T-cell (primary cell): ENCODE results near the gene AKAP13. TPM values are rescaled to one million over a fixed set of nuclear protein-coding genes. Genes with fewer than 3 reads are reported as not detected.
A peak's percentile ranks its signal among the peaks of the same experiment; 100 is the strongest.

Experiments
- ATAC-seq, 4 experiments: fragments of 200-7000 bp in 3 of 4; fragments of 150-1000 bp in 1 of 4; cut with Tn5 transposase; replicated peaks in 1 of 4; 1 replicate in 3 of 4; 2 replicates in 1 of 4; pipeline ENCODE4 v1.10.0; 2021; ENCODE audit warnings: moderate library complexity in 3 of 4, mild to moderate bottlenecking in 2 of 4, moderate number of reproducible peaks in 1 of 4
- CTCF ChIA-PET, 2 donors: fragments of 300-600 bp; sonication (Branson Sonifier 250); formaldehyde crosslinking; loops; one replicate each; lab custom pipeline; 2022; ENCODE audit warnings: antibody characterized with exemption in 2 of 2; lab: Charles Lee
- POLR2A ChIA-PET, 2 donors: fragments of 300-600 bp; sonication (Branson Sonifier 250); formaldehyde crosslinking; loops; one replicate each; lab custom pipeline; 2022; ENCODE audit warnings: antibody characterized with exemption in 2 of 2; lab: Charles Lee
- DNase-seq, 35 experiments: peaks; one replicate each; pipeline versions ENCODE4 v3.0.0 to v3.0.0-alpha.2; 2013 to 2023
- H3K27ac ChIP-seq: one replicate; pipeline ENCODE4 v1.5.1; 2013; ENCODE audit warnings: low read length
- H3K27me3 ChIP-seq, 2 experiments: replicated peaks in 1 of 2; 1 replicate in 1 of 2; 2 replicates in 1 of 2; pipeline versions ENCODE4 v1.6.1 to v1.7.0; 2013; ENCODE audit warnings: low read length in 1 of 2, mixed read lengths in 1 of 2; ENCODE audit not compliant: control insufficient read depth in 2 of 2, insufficient read depth in 2 of 2; ENCODE audit errors: extremely low read depth in 1 of 2
- H3K36me3 ChIP-seq, 2 donors: 1 replicate in 1 of 2; 2 replicates in 1 of 2; pipeline versions ENCODE4 v1.6.1 to v1.7.0; 2013; ENCODE audit warnings: low read length in 1 of 2; ENCODE audit not compliant: control insufficient read depth in 2 of 2, insufficient read depth in 1 of 2; ENCODE audit errors: extremely low read depth in 1 of 2
- H3K4me1 ChIP-seq, 2 experiments: 1 replicate in 1 of 2; 2 replicates in 1 of 2; pipeline versions ENCODE4 v1.6.1 to v1.7.0; 2013; ENCODE audit warnings: low read length in 2 of 2, mixed read lengths in 1 of 2; ENCODE audit not compliant: insufficient read depth in 2 of 2, control insufficient read depth in 1 of 2; ENCODE audit errors: extremely low read depth in 1 of 2
- H3K4me3 ChIP-seq, 2 donors: 1 replicate in 1 of 2; 2 replicates in 1 of 2; pipeline versions ENCODE4 v1.5.1 to v1.7.0; 2013; ENCODE audit warnings: mild to moderate bottlenecking in 2 of 2, low read length in 1 of 2, moderate library complexity in 1 of 2; ENCODE audit not compliant: control insufficient read depth in 1 of 2; ENCODE audit errors: extremely low read depth in 1 of 2
- H3K9me3 ChIP-seq: 2 replicates; pipeline ENCODE4 v1.7.0; 2013
- H3K27ac Mint-ChIP-seq, 2 donors: one replicate each; pipeline ENCODE4 v1.8.0; 2020 to 2021; ENCODE audit warnings: mild to moderate bottlenecking in 2 of 2, mixed read lengths in 2 of 2
- H3K27me3 Mint-ChIP-seq, 2 donors: one replicate each; pipeline ENCODE4 v1.8.0; 2021 to 2022; ENCODE audit warnings: mixed read lengths in 2 of 2
- H3K36me3 Mint-ChIP-seq: one replicate; pipeline ENCODE4 v1.8.0; 2021; ENCODE audit warnings: mixed read lengths
- H3K4me1 Mint-ChIP-seq, 3 donors: one replicate each; pipeline ENCODE4 v1.8.0; 2020 to 2022; ENCODE audit warnings: mixed read lengths in 3 of 3, mild to moderate bottlenecking in 1 of 3
- H3K4me3 Mint-ChIP-seq, 3 donors: one replicate each; pipeline ENCODE4 v1.8.0; 2020 to 2022; ENCODE audit warnings: mild to moderate bottlenecking in 3 of 3, mixed read lengths in 3 of 3, moderate library complexity in 3 of 3
- H3K9me3 Mint-ChIP-seq, 3 donors: one replicate each; pipeline ENCODE4 v1.8.0; 2020 to 2022; ENCODE audit warnings: mixed read lengths in 3 of 3
- WGBS: methylation state at CpG from one replicate; pipeline ENCODE4 v1.1.5; 2013; ENCODE audit warnings: missing lambda C conversion rate; ENCODE audit not compliant: insufficient coverage; 5-methylcytosine and 5-hydroxymethylcytosine counted together
- total RNA-seq, 35 experiments: library from RNA in 6 of 35; stranded (reverse) in 6 of 35; fragments of 120-200 nt in 1 of 35; gene quantifications; one replicate each; pipeline versions ENCODE4 v1.2.1 to v1.2.4 and lab custom pipeline; 2013 to 2026

AKAP13 gene
- total RNA-seq, 5 donors from 2014 or later (not counting 1 experiment from before 2014, with no cell fraction given) = 232 to 391 (median 281) TPM

- Histone ChIP-seq H3K27ac (no peak overlapping the region), H3K36me3 (no peaks in the 10 kb centered on the region), H3K27me3 (no peaks in the 10 kb centered on the region), H3K4me1 (peaks cover 13 to 17% of the 10 kb centered on the region in 2 experiments), H3K9me3 (no peaks in the 10 kb centered on the region), H3K4me3 (no peak overlapping the region)
- Mint-ChIP-seq H3K9me3 (no peaks in the 10 kb centered on the region), H3K4me1 (peaks cover 89 to 94% (median 92%) of the 10 kb centered on the region in 3 donors), H3K36me3 (no peaks in the 10 kb centered on the region), H3K4me3 (peak overlapping the region in 1 of 3 donors; percentile 10), H3K27me3 (no peaks in the 10 kb centered on the region), H3K27ac (peak overlapping the region in 1 of 2 donors; percentile 75)
- ATAC-seq (peak in 3 of 4 experiments; percentile 19 to 56 (median 24)), DNase-seq (no peak)
- ChIA-PET POLR2A (no interaction called here), CTCF (interaction anchor here (0.6 to 1.6 kb wide), 3 partner anchors 14 to 92 kb away, joined by 3 to 5 read pairs (median 3); no protein-coding TSS in a partner anchor)
- WGBS = no CpG with 5 or more reads among the region's 1 CpG
Measured at GRCh38 chr15:85475317-85475701, 94.9 kb downstream of the AKAP13 start.

- H3K27me3 Mint-ChIP-seq = no peaks in the 10 kb centered on the region
- no peaks in the 10 kb centered on the region for H3K36me3 Mint-ChIP-seq
- H3K36me3 ChIP-seq = no peaks in the 10 kb centered on the region
- ATAC-seq = no peak
- CTCF ChIA-PET = interaction anchor here (0.6 to 1.7 kb wide), 4 partner anchors 13 to 92 kb away, joined by 3 to 5 read pairs (median 4); no protein-coding TSS in a partner anchor
- H3K4me3 ChIP-seq = no peak overlapping the region
- DNase-seq = no peak
- H3K4me1 ChIP-seq = peaks cover 14 to 19% of the 10 kb centered on the region in 2 experiments
- no peaks in the 10 kb centered on the region for H3K9me3 ChIP-seq
- peaks cover 89 to 94% (median 92%) of the 10 kb centered on the region in 3 donors for H3K4me1 Mint-ChIP-seq
- no peaks in the 10 kb centered on the region for H3K9me3 Mint-ChIP-seq
- no peak overlapping the region for H3K27ac ChIP-seq
- H3K27ac Mint-ChIP-seq = peak overlapping the region; percentile 53 to 75
- peak overlapping the region in 1 of 3 donors; percentile 10 for H3K4me3 Mint-ChIP-seq
- H3K27me3 ChIP-seq = no peaks in the 10 kb centered on the region
- POLR2A ChIA-PET = no interaction called here
Measured at GRCh38 chr15:85475711-85476110, 95.3 kb downstream of the AKAP13 start.

- ChIA-PET CTCF (interaction anchor here (0.8 to 1.7 kb wide), 4 partner anchors 8 to 11 kb away, joined by 3 to 4 read pairs (median 4); no protein-coding TSS in a partner anchor), POLR2A (no interaction called here)
- Histone ChIP-seq H3K27ac (no peak overlapping the region), H3K4me1 (peaks cover 21 to 26% of the 10 kb centered on the region in 2 experiments), H3K27me3 (no peaks in the 10 kb centered on the region), H3K4me3 (no peak overlapping the region), H3K9me3 (no peaks in the 10 kb centered on the region), H3K36me3 (no peaks in the 10 kb centered on the region)
- H3K27me3 Mint-ChIP-seq = no peaks in the 10 kb centered on the region
- no peaks in the 10 kb centered on the region for H3K36me3 Mint-ChIP-seq
- DNase-seq (no peak), ATAC-seq (no peak)
- H3K9me3 Mint-ChIP-seq = no peaks in the 10 kb centered on the region
- no peak overlapping the region for H3K4me3 Mint-ChIP-seq
- WGBS = 71% methylated on average over 1 of the region's 2 CpGs
- peaks cover 93 to 99% (median 95%) of the 10 kb centered on the region in 3 donors for H3K4me1 Mint-ChIP-seq
- H3K27ac Mint-ChIP-seq = peak overlapping the region; percentile 57 to 68
Measured at GRCh38 chr15:85477061-85477460, 96.7 kb downstream of the AKAP13 start.

- DNase-seq (no peak), ATAC-seq (no peak)
- whole genome bisulfite sequencing = 96% methylated on average over 4 of the region's 4 CpGs
- H3K27ac ChIP-seq = no peak overlapping the region
- Mint-ChIP-seq H3K36me3 (no peaks in the 10 kb centered on the region), H3K27ac (peak overlapping the region; percentile 0 to 64), H3K9me3 (no peaks in the 10 kb centered on the region), H3K27me3 (no peaks in the 10 kb centered on the region), H3K4me3 (no peak overlapping the region), H3K4me1 (peaks cover 94 to 97% (median 96%) of the 10 kb centered on the region in 3 donors)
- ChIA-PET POLR2A (interaction anchor here in 1 of 2 donors (0.7 kb wide), 1 partner anchor 190 kb away, joined by 10 read pairs; no protein-coding TSS in a partner anchor), CTCF (interaction anchor here (0.6 to 1.7 kb wide), 5 partner anchors 8 to 145 kb away, joined by 3 to 5 read pairs (median 4); no protein-coding TSS in a partner anchor)
- no peaks in the 10 kb centered on the region for H3K9me3 ChIP-seq
- H3K4me1 ChIP-seq = peaks cover 21 to 27% of the 10 kb centered on the region in 2 experiments
- no peak overlapping the region for H3K4me3 ChIP-seq
- H3K27me3 ChIP-seq = no peaks in the 10 kb centered on the region
- no peaks in the 10 kb centered on the region for H3K36me3 ChIP-seq
Measured at GRCh38 chr15:85477730-85478129, 97.3 kb downstream of the AKAP13 start.

GRCh38 chr15:85479071-85479647, 98.8 kb downstream of the AKAP13 start:
- ChIA-PET POLR2A (no interaction called here), CTCF (no interaction called here)
- H3K27ac ChIP-seq = no peak overlapping the region
- peaks cover 85 to 90% (median 88%) of the 10 kb centered on the region in 3 donors for H3K4me1 Mint-ChIP-seq
- H3K4me3 ChIP-seq = no peak overlapping the region
- H3K36me3 Mint-ChIP-seq = no peaks in the 10 kb centered on the region
- peak overlapping the region in 1 of 2 donors; percentile 58 for H3K27ac Mint-ChIP-seq
- peaks cover 16 to 27% of the 10 kb centered on the region in 2 experiments for H3K4me1 ChIP-seq
- H3K9me3 Mint-ChIP-seq = no peaks in the 10 kb centered on the region
- no peaks in the 10 kb centered on the region for H3K27me3 ChIP-seq
- H3K36me3 ChIP-seq = no peaks in the 10 kb centered on the region
- WGBS = 50% methylated on average over 1 of the region's 4 CpGs
- no peaks in the 10 kb centered on the region for H3K9me3 ChIP-seq
- ATAC-seq = no peak
- H3K4me3 Mint-ChIP-seq = no peak overlapping the region
- H3K27me3 Mint-ChIP-seq = no peaks in the 10 kb centered on the region
- no peak for DNase-seq

- H3K36me3 ChIP-seq = no peaks in the 10 kb centered on the region
- Mint-ChIP-seq H3K36me3 (no peaks in the 10 kb centered on the region), H3K27ac (peak overlapping the region; percentile 17 to 50), H3K9me3 (no peaks in the 10 kb centered on the region), H3K4me1 (peaks cover 76 to 87% (median 85%) of the 10 kb centered on the region in 3 donors), H3K27me3 (no peaks in the 10 kb centered on the region), H3K4me3 (peak overlapping the region in 1 of 3 donors; percentile 4)
- no peaks in the 10 kb centered on the region for H3K27me3 ChIP-seq
- WGBS = no CpG with 5 or more reads among the region's 6 CpGs
- no peak overlapping the region for H3K4me3 ChIP-seq
- ATAC-seq (no peak), DNase-seq (no peak)
- peaks cover 11 to 15% of the 10 kb centered on the region in 2 experiments for H3K4me1 ChIP-seq
- H3K9me3 ChIP-seq = no peaks in the 10 kb centered on the region
- ChIA-PET POLR2A (no interaction called here), CTCF (interaction anchor here in 1 of 2 donors (1.0 kb wide), 1 partner anchor 72 kb away, joined by 3 read pairs; no protein-coding TSS in a partner anchor)
- H3K27ac ChIP-seq = no peak overlapping the region
Measured at GRCh38 chr15:85480923-85481322, 100.5 kb downstream of the AKAP13 start.
